Fibroblast of mammary gland (primary cell): Measurements from ENCODE around the gene IMP4.

Experiments used
- DNase-seq: peaks from one replicate; pipeline ENCODE4 v3.0.0-alpha.2; 2010; ENCODE audit warnings: low read depth
- H3K4me3 ChIP-seq: 2 replicates; pipeline ENCODE4 v1.5.1; 2011; ENCODE audit warnings: low read depth, mild to moderate bottlenecking, low read length, moderate library complexity; ENCODE audit not compliant: control insufficient read depth
- CTCF ChIP-seq: conservative IDR thresholded peaks from 2 replicates; pipeline ENCODE4 v1.5.1; 2011; ENCODE audit warnings: low read depth, low read length, inconsistent platforms; ENCODE audit not compliant: control insufficient read depth, insufficient read depth

IMP4 gene

DNA sequence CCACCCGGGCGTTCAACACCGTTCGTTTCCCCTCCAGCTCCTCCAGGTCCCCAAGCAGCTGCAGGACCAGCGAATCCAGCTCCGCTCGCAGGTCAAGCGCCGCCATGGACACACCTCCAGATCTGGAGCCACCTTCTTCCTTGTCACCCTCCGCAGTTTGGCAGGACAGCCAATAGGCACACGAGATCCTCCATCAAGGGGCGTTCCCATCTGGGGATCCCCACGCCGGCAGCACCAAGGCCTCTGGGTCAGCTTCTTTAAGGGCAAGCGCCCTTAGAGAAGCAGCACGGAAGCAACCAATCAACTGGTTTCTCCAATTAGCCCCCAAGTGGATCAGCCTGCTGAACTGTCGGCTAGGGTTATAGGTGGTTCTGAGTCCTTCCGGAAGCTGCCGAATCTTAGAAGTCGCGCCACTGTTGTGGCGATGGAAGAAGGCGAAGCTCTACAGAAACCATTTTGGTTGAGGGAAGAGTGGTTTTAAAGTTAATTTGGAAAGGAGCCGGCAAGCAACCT is 621 bp upstream of the IMP4 start:
- peak; percentile 92 for DNase-seq
- H3K4me3 ChIP-seq: peak overlapping the region; percentile 87
- no peak for TF ChIP-seq CTCF

DNA sequence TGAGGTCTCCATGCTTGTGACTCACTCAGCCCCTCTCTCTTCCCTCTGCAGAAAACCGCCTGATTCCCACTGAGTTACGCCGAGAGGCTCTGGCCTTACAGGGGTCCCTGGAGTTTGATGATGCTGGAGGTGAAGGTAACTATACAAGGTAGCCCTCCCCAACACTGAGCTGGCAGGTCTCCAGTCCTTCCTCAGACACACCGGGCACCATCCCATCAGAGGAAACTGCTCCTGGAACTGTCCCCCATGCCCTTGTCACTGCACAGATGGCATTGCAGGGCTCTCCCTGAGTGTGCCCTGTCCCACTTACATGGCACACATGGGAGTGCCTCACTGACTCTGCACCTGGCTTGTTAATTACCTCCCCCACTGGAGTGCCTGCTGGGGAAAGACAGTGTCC is 1.9 kb downstream of the IMP4 start:
- H3K4me3 ChIP-seq: no peak overlapping the region
- no peak for TF ChIP-seq CTCF
- no peak for DNase-seq

DNA sequence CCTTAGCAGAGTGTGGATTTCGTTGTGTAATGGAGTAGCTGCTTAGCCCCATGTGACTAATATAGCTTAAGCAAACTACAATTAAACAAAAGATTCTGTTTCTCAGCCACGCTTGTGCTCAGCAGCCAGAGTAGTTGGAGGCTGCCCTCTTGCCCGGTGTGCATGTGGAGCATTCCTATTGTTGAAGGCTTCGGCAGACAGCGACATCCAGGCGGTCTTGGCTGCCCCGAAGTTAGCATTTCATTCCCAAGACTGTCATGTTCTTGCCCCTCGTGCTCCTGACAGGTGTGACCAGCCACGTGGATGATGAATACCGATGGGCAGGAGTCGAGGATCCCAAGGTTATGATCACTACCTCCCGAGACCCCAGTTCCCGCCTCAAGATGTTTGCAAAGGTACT is 2.4 kb downstream of the IMP4 start:
- TF ChIP-seq CTCF: no peak
- no peak overlapping the region for H3K4me3 ChIP-seq
- DNase-seq: no peak

- no peak overlapping the region for H3K4me3 ChIP-seq
- no peak for DNase-seq
- no peak for TF ChIP-seq CTCF
Measured at GRCh38 chr2:130345611-130346010, 2.9 kb downstream of the IMP4 start.

DNA sequence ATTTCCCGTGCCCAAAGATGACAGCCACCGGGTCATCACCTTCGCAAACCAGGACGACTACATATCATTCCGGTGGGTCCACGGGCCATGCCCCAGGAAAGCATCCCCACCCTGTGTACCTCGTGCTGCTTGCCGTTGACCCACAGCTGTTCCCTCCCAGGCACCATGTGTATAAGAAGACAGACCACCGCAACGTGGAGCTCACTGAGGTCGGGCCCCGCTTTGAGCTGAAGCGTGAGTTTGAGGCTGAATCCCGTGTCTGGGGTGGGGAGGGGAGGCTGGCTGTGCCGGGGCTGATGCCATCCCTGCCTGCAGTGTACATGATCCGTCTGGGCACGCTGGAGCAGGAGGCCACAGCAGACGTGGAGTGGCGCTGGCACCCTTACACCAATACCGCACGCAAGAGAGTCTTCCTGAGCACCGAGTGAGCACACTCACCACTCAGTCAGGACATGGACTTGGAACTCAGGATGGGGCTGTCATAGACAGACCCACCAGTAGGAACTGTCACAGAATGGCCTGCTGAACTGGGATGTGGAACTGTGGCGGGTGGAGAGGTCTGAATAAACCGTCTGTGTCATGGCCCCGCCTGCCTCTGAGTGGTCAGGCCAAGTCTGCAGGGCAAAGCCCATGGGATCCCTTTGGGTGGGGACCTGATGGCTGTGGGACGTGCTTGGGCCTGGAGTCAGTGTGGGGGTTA is 3.5 kb downstream of the IMP4 start:
- TF ChIP-seq CTCF: no peak
- DNase-seq: no peak
- H3K4me3 ChIP-seq: no peak overlapping the region

DNA sequence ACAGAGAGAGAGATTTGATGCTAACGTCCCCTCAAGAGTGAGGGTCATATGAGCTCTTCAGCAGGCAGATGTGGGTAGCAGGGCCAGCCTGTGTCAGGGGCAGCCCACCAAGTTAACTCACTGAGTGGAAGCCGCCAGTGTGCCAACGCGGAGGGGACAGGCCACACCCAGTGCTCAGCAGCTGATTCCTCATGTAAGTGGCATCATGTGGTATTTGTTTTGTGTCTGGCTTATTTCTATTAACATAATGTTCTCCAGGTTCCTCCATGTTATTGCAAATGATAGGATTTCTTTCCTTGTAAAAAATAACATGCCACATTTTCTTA is 4.0 kb downstream of the IMP4 start:
- no peak for TF ChIP-seq CTCF
- no peak overlapping the region for H3K4me3 ChIP-seq
- DNase-seq: no peak
